Testis (tissue), 3 donors: ENCODE measurements around the gene NAV3. TPM values are rescaled to one million over a fixed set of nuclear protein-coding genes. Genes with fewer than 3 reads are reported as not detected.

ENCODE experiments used
- DNase-seq: peaks from one replicate; pipeline ENCODE4 v3.0.0-alpha.2; 2019
- H3K27ac ChIP-seq, 2 donors: fragments of 200-600 bp; sonication (generic); one replicate each; pipeline ENCODE4 v1.5.1; 2019
- H3K27me3 ChIP-seq: fragments of 200-600 bp; sonication (generic); one replicate; pipeline ENCODE4 v1.5.1; 2019
- H3K36me3 ChIP-seq: fragments of 200-600 bp; sonication (generic); one replicate; pipeline ENCODE4 v1.5.1; 2017; ENCODE audit warnings: low read depth; ENCODE audit errors: missing control alignments
- H3K4me1 ChIP-seq: fragments of 200-600 bp; sonication (generic); one replicate; pipeline ENCODE4 v1.5.1; 2019
- H3K4me3 ChIP-seq, 2 donors: fragments of 200-600 bp; sonication (generic); one replicate each; pipeline ENCODE4 v1.5.1; 2017 to 2019
- H3K9me3 ChIP-seq: fragments of 200-600 bp; sonication (generic); one replicate; pipeline ENCODE4 v1.5.1; 2017
- CTCF ChIP-seq, 3 experiments: fragments of 450-650 bp in 2 of 3; fragments of 200-600 bp in 1 of 3; sonication (generic) in 1 of 3; IDR thresholded peaks; one replicate each; pipeline ENCODE4 v1.5.1; 2016 to 2019; ENCODE audit warnings: antibody characterized with exemption in 3 of 3, mild to moderate bottlenecking in 2 of 3, moderate library complexity in 1 of 3
- POLR2A ChIP-seq: fragments of 450-650 bp; IDR thresholded peaks from one replicate; pipeline ENCODE4 v1.6.1; 2017; ENCODE audit warnings: antibody characterized with exemption, mild to moderate bottlenecking, moderate library complexity
- WGBS, 2 donors: methylation state at CpG; one replicate each; pipeline ENCODE4 v1.1.5; 2018; 5-methylcytosine and 5-hydroxymethylcytosine counted together
- intact Hi-C: fragments of 100-400 bp; cut with DNase I; formaldehyde crosslinking; loops from one replicate; pipeline ENCODE4 v1.15.1; 2023; ENCODE audit warnings: low total_unique reads
- polyA plus RNA-seq: library from polyadenylated mRNA; stranded (reverse); fragments of 350-450 nt; fragmentation: Illumina TruSeq; extraction: RNeasy Lipid Tissue Mini Kit (QIAGEN cat#74804); gene quantifications from one replicate; pipeline ENCODE4 v1.2.3, GENCODE V29; 2014; ENCODE audit warnings: low read depth, low replicate concordance; ENCODE audit not compliant: insufficient read depth
- total RNA-seq, 2 donors: library from RNA; depleted of rRNA; stranded (reverse); fragments of >200 nt; gene quantifications; one replicate each; pipeline ENCODE4 v1.2.3, GENCODE V29; 2016

NAV3 gene
- total and polyA plus RNA-seq, 3 donors from 2014 or later = 6.4 to 21.9 (median 20.0) TPM

- WGBS, 2 donors = 97 to 100% methylated on average over 1 of the region's 1 CpG
- H3K27me3 ChIP-seq = no peaks in the 10 kb centered on the region
- H3K9me3 ChIP-seq = no peaks in the 10 kb centered on the region
- no peak overlapping the region for H3K27ac ChIP-seq
- no peak overlapping the region for H3K4me3 ChIP-seq
- no peak for TF ChIP-seq POLR2A
- no peaks in the 10 kb centered on the region for H3K36me3 ChIP-seq
- no peak for DNase-seq
- intact Hi-C loops = no loop called here
- H3K4me1 ChIP-seq = no peaks in the 10 kb centered on the region
Measured at GRCh38 chr12:78157199-78157598, 326.5 kb downstream of the NAV3 start.

GRCh38 chr12:78164154-78164553, 333.5 kb downstream of the NAV3 start:
- H3K4me3 ChIP-seq = no peak overlapping the region
- DNase-seq = no peak
- H3K27me3 ChIP-seq = no peaks in the 10 kb centered on the region
- H3K27ac ChIP-seq = no peak overlapping the region
- H3K9me3 ChIP-seq = no peaks in the 10 kb centered on the region
- H3K4me1 ChIP-seq = no peaks in the 10 kb centered on the region
- no peaks in the 10 kb centered on the region for H3K36me3 ChIP-seq
- no peak for TF ChIP-seq CTCF (IDR thresholded peaks at IDR 0.05)
- TF ChIP-seq POLR2A = no peak
- intact Hi-C loops = no loop called here
- 88 to 97% methylated on average over 1 of the region's 1 CpG for WGBS, 2 donors

GRCh38 chr12:78167510-78167909, 336.8 kb downstream of the NAV3 start:
- intact Hi-C loops = no loop called here
- no peaks in the 10 kb centered on the region for H3K36me3 ChIP-seq
- WGBS, 2 donors = 59 to 77% methylated on average over 3 of the region's 3 CpGs
- H3K4me3 ChIP-seq = no peak overlapping the region
- H3K27ac ChIP-seq = no peak overlapping the region
- DNase-seq = no peak
- H3K9me3 ChIP-seq = no peaks in the 10 kb centered on the region
- TF ChIP-seq CTCF (IDR thresholded peaks at IDR 0.05) = no peak
- TF ChIP-seq POLR2A = no peak
- no peaks in the 10 kb centered on the region for H3K4me1 ChIP-seq
- H3K27me3 ChIP-seq = no peaks in the 10 kb centered on the region

GRCh38 chr12:78171061-78171460, 340.4 kb downstream of the NAV3 start:
- Histone ChIP-seq H3K27me3 (no peaks in the 10 kb centered on the region), H3K9me3 (no peaks in the 10 kb centered on the region), H3K4me3 (no peak overlapping the region), H3K27ac (no peak overlapping the region), H3K4me1 (no peaks in the 10 kb centered on the region), H3K36me3 (no peaks in the 10 kb centered on the region)
- DNase-seq = no peak
- WGBS, 2 donors = 79 to 87% methylated on average over 1 of the region's 1 CpG
- TF ChIP-seq CTCF (IDR thresholded peaks at IDR 0.05) (no peak), POLR2A (no peak)
- intact Hi-C loops = no loop called here

- no peaks in the 10 kb centered on the region for H3K27me3 ChIP-seq
- no peak for DNase-seq
- WGBS, 2 donors = 88 to 94% methylated on average over 4 of the region's 4 CpGs
- TF ChIP-seq CTCF (IDR thresholded peaks at IDR 0.05) (no peak), POLR2A (no peak)
- no peak overlapping the region for H3K4me3 ChIP-seq
- H3K36me3 ChIP-seq = no peaks in the 10 kb centered on the region
- H3K9me3 ChIP-seq = no peaks in the 10 kb centered on the region
- H3K4me1 ChIP-seq = no peaks in the 10 kb centered on the region
- no peak overlapping the region for H3K27ac ChIP-seq
- intact Hi-C loops = no loop called here
Measured at GRCh38 chr12:78176643-78177042, 345.9 kb downstream of the NAV3 start.
